ENCODE results near the gene PSMB5.

Gene PSMB5

DNA sequence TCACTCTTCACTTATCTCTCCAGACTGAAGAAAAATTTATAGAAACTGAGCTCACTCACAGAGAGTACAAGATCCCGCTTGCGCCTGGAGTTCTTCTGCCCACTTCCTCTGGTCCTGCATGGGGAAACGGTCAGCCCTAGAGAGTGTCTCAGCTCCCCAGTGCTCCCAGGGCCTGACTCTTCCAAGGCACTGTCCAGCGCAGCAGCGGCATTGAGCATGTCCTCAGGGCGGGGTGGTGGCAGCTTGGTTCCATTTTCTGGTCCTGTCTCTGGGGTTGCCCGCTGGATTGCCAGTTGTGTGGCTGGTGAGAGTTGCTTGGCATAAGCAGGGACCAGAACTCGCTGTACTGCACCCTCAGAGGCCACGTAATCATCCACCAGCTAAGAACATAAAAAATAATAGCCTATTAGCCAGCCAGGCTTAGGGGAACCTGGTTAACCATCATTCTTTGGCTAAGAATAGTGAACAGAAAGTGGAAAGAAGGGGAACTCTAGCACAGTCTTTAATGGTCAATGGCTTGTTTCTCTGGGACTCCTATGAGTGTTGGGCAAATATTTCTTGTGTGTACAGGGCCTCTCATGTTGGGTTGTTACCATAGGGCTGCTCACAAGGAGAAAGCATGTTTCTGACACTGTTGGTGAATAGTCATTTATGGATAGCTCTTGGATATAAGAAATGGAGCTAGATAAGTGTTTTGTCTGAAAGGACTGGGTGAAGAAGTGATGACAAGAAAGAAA, 38.6 kb downstream of the PSMB5 start:
- DNase-seq (ENCODE audit: low read depth in 1 of 2, low spot score in 1 of 2): no peak

DNA sequence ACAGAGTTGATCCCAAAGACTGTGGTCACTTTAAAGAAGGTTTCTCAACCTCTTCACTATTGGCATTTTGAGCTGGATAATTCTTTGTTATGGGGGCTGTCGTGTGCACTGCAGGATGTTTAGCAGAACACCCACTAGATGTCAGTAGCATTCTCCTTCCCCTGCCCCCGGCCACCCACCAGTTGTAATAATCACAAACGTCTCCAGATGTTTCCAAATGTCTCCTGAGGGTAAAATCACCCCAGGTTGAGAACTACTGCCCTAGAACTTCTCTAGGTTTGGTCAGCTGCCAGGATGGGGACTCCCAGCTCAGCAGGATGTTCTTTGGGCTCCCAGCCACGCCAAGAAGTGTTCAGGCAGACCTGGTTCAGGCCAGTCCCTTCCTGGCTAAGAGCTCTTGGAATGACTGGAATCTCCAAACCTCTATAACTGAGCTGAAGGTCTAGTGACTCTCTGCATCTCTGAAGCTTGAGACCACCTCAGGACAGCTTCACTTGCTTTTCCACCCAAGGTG, 39.9 kb downstream of the PSMB5 start:
- no peak for DNase-seq (ENCODE audit: low read depth in 1 of 2, low spot score in 1 of 2)

DNA sequence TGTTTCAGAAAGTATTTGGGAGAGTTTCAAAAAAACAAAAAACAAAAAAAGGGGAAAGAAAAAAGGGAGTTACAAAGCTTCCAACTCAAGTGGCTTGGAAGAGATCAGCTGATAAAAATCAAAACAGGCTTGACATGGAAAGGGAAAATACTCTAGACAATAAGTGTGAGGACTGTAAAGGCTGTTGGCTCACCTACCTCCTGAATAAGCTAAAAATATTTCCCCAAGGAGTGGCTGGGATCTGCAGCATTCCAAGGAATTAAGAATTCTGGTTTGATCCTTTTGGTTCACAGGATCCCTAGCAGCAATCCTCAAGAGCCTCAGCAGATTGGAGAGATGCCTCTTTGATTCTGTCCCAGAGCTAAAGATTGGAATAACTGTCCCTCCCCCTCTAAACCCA, 41.2 kb downstream of the PSMB5 start:
- DNase-seq (ENCODE audit: low read depth in 1 of 2, low spot score in 1 of 2): no peak

DNA sequence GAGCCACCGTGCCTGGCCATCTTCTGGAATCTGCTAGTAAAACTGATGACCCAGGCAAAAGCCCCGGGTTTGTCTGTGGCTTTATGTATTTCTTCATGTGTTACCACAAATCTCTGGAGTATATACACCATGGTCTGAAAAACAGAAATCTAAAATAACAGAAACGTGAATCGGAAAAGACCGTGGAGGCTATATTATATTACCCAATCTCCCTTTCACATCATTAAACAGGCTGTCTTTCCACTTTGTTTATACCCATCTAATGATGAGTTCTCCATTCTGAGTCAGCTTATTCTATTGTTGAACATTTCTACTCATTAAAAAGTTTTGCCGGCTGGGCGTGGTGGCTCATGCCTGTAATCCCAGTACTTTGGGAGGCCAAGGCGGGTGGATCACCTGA, 42.8 kb downstream of the PSMB5 start:
- DNase-seq (ENCODE audit: low read depth in 1 of 2, low spot score in 1 of 2): no peak

DNA sequence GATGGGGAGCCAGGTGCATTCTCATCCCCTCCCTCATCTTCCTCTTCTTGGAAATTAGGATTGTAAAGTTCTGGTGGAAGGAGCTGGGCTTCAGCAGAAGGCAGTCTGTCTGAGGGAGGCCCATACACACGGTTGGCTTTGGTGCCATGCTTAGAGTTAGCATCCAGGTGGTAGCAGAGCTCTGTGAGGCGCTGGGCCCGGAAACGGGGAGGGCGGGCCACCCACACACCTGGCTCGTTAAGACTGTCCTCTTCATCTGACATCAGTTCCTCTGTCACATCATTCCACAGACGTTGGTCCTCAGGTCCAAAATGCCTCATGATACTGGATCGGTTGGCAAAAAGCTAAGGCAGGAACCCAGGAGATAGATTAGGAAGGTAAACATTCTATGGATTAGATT, 47.4 kb downstream of the PSMB5 start:
- no peak for DNase-seq (ENCODE audit: low read depth in 1 of 2, low spot score in 1 of 2)

DNA sequence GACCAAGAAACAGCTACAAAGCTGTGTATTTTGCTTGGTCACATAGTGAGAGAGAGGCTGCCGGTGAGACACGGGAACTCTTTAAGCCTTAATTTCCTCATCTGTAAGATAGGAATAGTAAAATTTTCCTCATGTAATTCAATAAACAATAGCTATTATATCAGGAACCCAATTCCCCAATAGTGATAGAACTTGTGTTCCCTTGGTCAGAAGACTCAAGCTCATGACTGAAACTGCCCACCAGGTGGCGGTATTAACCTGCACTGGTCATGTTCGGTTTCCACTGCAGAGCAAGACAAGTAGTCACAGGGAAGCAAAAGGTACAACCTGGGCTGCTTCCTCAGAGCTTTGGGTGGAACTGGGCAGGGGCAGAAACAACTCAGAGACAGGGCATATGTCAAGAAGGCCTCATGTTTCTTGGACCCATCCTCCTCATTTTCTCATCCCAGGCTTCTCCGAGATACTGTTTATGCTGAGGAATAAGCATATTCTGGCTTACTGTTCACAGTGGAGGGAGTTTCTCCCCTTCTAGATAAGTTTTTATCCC, 48.1 kb downstream of the PSMB5 start:
- peak; percentile 74 to 77 for DNase-seq (ENCODE audit: low read depth in 1 of 2, low spot score in 1 of 2)

DNA sequence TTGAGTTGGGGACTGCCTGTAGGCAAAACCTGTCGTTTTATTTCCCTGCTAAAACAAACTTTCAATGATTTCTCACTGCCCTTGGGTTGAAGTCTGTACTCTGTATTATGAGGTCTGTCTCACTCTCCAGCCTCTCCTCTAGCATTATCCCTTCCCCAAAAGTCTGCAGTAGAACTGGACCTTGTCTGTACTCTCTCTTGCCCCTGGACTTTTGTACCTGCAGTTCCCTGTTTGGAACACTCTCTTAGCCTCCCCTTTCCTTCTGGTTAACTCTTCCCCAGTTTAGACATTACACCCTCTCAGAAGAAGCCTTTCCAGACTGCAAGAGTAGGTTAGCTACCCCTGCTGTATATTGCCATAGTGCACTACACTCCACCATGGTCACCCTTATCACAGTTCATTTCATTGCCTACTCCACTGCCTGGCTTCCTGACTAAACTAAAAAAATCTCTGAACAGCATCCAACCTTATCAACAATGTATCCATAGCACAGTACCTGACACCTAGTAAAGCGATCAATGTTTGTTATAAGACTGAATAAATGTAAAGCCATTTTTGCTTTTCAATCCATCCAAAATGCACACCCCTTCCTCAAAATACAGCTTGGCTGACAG, 48.7 kb downstream of the PSMB5 start:
- DNase-seq (ENCODE audit: low read depth in 1 of 2, low spot score in 1 of 2): no peak

DNA sequence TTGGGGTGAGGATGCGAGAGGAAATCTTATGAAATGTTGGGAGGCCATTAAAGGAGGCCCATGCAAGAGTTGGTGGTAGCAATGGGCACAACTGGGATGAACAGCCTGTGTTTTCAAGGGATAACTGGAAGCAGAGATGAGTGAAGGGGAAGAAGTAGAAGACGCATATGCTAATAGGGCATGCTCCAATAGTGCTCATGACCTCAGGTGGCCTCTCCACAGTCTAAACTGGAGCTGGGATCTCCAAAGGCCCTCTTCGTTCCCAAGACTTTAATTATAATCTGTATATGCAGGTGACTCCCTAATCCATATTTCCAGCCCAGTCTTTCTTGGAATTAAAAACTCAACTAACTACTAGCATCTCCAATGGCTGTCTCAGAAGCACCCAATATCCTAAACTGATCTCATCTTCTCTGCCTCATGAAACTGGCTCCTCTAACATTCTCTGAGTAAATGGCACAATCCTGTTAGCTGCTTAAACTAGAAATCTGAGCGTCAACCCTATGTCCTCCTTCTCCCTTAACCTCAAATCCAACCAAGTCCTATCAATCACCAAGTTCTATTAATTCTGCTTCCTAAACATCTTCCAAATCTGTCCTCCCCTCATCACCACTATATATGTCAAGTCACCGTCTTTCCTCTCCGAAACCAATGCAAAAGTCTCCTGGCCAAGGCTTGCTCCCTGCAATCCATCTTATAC, 49.6 kb downstream of the PSMB5 start:
- no peak for DNase-seq (ENCODE audit: low read depth in 1 of 2, low spot score in 1 of 2)

DNA sequence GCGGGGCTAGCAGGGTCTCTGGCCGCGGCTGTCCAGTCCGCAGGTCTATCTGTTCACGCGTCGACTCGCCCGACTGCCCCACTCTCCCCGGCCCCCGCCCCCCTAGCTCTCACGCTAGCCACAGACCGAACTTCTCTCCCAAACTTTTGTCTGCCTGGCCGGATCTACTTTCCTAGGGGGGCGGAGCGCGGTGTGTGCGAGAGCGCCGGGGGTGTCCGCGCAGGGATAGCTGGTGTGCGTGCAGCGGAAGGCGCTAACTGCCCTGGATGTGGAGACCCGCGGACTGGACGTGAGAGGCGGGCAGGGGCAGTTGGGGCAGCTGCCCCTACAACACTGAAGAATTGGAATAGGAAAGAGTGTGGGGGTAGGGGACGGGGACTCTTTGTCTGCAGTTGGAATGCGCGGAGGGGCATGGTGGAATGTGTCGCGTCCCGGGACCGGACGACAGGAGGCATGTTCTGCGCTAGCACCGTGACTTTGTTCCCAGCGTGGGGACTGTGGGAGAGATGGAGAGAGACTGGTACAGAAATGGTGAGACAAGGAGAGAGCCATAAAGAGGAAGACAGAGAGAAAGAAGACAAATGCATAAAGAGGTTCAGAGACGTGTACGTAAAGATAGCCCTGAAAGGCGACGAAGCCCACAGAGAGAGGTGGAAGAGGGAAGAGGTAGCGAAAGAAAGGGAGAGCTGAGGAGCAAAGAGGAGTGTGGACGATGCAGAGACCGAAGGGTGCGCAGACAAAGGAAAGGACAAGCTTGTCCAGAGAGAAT, 52.0 kb downstream of the PSMB5 start, which contains the start of gene AJUBA:
AJUBA (minus strand) TSS at position 75 of the 769 bp plus-strand sequence. CDS start 285 bp downstream, outside the sequence.
- DNase-seq (ENCODE audit: low read depth in 1 of 2, low spot score in 1 of 2): peak; percentile 50 to 65

DNA sequence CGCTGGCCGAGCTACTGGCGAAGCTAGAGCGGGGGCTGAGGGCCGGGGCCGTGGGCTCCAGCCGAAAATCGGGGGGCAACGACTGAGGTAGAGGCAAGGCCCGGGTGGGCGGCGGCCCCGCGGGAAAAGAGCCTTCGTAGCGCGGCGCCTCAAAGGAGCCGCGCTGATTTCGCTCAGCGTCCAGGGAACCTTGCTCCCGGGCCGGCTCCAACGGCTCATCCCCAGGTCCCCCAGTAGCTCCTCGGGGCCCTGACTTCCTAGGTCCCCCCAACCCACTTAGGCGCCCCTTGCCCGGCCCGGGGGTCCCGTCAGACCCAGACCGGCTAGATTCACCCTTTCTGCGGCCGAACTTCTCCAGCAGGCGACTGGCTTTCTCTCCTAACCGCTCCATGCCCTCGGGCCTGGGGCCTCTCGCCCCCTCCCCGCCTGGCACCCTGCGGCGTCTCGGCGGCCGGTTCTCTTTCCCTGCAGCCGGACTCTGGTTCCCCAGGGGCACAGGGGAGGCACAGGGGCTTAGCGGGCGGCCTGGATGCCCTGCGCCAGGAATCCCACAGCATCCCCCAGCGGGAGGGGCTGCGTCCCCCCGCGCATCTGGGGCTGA, 52.7 kb downstream of the PSMB5 start:
- DNase-seq (ENCODE audit: low read depth in 1 of 2, low spot score in 1 of 2): no peak

DNA sequence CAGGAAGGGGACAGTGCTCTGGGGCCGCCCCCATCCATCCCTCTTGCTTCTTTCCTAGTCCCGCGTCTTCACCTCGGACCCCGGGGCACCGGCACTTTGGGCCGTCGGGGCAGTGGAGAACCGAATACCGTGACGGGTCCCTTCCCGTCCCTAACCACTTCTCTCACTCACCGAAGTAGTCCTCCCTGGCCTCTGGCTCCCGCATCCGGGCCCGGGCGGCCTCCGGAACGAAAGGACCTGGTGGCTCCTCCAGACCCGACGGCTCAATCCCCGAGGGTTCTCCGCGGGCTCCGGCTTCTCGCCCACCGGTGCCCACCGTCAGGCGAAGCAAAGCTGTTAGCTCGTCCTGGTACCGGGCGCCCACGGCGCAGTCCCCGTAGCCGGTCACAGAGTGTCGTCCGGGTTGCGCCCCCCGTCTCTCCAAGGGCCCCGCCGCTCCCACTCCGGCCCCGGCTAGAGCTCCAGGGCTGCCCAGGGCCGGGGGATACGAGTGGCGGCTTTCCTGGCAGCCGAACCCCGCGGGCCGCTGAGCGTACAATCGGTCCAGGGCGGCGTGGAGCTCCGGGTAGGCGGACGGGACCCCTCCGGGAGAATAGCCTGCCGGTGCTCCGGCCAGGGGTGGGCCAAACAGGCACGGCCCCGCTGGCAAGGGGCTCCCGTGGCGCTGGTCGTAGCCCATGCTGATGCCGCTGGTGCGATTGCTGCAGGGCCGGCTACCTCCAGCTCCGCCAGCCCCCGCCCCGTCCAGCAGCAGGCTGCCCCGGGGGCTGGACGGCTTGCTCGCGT, 53.4 kb downstream of the PSMB5 start:
- peak in 1 of 2 donors; percentile 6 for DNase-seq (ENCODE audit: low read depth in 1 of 2, low spot score in 1 of 2)

DNA sequence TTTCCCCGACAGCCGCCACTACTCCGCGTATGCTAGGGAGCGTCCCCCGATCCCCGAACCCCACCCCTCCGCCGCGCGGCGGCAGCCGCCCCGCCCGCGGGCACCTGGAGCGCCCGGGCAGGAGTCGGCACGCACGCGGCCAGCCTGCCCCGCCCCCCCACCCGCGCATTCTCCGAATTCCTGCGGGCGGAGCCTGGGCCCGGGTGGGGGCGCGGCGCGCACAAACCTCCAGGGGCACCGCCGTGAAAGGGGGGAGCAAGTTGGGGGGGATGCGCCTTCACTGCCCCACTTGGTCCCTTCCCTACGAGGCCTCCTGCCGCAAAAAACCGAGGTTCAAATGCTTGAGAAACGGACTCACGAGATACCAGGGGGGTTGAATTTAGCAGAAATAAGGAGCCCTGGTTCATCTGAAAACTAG, 54.0 kb downstream of the PSMB5 start:
- peak in 1 of 2 donors; percentile 44 for DNase-seq (ENCODE audit: low read depth in 1 of 2, low spot score in 1 of 2)

DNA sequence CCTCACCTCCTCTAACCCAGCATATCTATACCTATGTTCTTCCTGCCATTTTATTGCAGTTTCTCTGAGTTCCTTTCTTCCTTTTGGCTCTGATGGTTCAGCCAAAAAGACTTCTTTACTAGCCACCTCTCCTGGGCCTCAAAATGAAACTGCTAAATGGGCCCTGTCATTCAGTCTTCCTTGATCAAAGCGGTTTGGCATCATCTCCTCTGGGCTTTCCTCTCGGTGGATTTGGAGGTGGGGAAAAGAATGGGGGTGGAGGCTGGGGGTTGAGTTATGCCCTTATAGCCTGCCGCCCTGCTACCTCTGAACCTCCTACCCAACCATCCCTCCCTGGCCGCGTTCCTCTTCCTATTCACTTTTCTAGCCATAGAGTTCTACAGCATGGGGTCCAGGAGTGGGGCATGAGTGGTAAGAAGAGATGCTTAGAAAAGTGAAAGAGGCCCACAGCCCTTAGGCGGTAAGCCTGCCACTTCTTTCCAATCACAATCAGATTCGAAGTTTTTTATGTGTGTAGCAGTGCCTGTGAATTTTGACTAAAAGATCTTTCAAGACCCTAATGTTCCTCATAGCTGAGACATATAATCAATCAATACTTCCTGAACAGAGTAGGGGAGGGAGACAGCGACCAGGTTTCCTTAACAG, 54.8 kb downstream of the PSMB5 start:
- no peak for DNase-seq (ENCODE audit: low read depth in 1 of 2, low spot score in 1 of 2)

DNA sequence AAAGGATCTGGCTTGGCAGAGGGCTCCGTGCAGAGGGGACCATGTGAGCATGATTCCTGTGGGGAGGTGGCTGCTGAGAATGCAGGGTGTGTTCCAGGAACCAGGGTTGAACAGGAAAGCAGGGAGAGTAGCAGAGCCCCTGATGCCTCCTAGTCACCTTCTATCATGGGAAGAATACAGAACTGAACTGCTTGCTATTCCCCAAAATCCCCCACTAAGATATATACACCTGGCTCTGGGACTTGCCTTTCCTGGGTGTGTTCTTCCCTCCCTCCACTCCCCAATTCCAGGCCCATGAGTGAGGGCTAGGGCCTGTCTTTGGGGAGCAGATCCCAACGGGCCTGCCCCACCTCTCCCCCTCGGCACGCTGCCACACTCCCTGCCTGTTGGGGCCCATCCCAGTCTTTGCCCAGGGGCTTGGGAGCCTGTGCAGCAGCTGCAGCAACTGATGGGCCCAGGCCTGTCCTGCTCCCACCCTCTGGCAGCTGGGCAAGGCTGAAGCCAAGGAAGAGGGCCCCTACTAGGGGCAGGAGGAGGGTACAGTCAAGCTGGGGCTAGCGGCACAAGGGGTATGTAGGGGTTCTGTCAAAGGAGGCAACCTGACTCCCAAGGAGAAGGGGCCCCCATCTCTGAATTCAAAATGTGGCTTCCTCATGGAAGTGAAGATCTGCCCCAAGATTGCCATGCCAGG, 55.6 kb downstream of the PSMB5 start:
- DNase-seq (ENCODE audit: low read depth in 1 of 2, low spot score in 1 of 2): no peak

DNA sequence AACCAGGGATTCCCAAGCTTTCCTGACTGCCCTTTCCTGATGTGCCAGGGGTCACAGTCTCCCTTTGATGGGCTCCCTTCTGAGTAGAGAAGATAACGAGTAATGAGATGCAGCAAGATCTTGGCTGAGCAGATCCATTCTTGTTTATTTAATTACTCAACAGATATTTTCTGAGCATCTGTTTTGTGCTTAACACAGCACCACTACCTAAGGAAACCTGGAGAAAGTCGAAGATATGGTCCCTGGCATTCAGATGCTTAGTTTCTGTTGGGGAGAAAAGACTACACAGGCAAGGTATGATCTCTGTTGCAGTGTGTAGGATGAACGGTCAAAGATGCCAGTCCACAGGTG, 56.2 kb downstream of the PSMB5 start:
- no peak for DNase-seq (ENCODE audit: low read depth in 1 of 2, low spot score in 1 of 2)

DNA sequence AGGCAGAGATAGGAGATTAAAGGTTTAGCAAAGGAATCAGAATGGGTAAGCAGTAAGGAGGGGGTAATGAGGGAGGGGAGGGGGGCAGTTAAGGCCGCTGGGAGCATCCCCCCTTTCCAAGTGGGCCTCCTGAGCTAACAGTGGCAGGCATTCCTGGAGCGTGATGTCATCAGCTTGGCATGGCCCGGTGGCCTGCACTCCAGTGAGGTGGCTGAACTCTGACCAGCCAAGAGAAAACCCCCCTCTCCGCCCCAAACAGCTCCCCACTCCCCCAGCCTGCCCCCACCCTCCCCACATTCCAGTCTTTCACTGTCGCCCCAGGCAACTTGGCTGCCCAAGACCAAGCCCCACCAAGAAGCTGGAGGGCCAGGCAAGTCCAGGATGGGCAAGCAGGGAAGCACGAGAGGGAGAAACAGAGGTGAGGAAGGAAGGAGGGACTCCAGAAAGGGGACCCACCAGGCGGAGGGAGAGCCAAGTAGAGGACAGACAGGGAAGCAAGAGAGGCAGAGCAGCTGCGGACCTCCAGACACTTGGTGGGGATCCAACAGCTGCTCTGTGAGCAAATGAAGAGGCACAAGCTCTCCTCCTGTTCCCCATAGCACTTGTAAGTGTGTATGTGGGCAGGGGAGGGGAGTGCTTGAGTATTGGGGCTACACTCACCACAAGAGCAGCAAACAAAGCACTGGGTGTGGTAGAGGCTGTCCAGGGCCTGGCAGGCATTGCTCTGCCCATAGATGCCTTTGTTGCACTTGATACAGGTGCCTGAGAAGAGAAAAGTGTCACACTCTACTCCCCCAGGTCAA, 56.8 kb downstream of the PSMB5 start:
- no peak for DNase-seq (ENCODE audit: low read depth in 1 of 2, low spot score in 1 of 2)

DNA sequence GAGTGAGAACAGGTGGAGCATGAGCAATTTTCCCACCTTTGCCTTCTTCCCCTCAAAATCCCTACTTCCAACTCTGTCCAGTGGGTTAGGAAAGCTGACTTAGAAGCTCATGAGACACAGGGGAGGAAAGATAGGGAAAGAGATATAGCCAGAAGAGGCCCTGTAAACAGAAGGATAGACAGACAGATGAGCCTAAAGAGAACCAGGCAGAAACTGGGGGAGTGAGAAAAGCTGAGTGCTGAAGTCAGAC, 57.3 kb downstream of the PSMB5 start:
- DNase-seq (ENCODE audit: low read depth in 1 of 2, low spot score in 1 of 2): no peak

All from stimulated activated CD4-positive, alpha-beta T cell treated with anti-CD3 and anti-CD28 coated beads, Interleukin-15, amount 100 ng/mL, for 1 hour (primary cell).